Esophagus muscularis mucosa (tissue), 3 donors: Measurements from ENCODE around the gene PTGFRN.

Experiments used
- POLR2A ChIP-seq: fragments of 450-650 bp; IDR thresholded peaks from one replicate; pipeline ENCODE4 v1.6.1; 2017; ENCODE audit warnings: antibody characterized with exemption, moderate library complexity, mild to moderate bottlenecking, low read depth
- POLR2AphosphoS5 ChIP-seq, 2 donors: sonication (generic); formaldehyde crosslinking; IDR thresholded peaks; one replicate each; pipeline ENCODE4 v1.6.1; 2017; ENCODE audit warnings: antibody characterized with exemption in 2 of 2
- TF ChIP-seq, protein P1 (sequence below), 3 experiments: fragments of 200-600 bp in 2 of 3; fragments of 450-650 bp in 1 of 3; sonication (generic) in 2 of 3; IDR thresholded peaks; one replicate each; pipeline ENCODE4 v1.5.1; 2017 to 2019; ENCODE audit warnings: antibody characterized with exemption in 3 of 3, mild to moderate bottlenecking in 2 of 3, moderate library complexity in 1 of 3

DNA sequence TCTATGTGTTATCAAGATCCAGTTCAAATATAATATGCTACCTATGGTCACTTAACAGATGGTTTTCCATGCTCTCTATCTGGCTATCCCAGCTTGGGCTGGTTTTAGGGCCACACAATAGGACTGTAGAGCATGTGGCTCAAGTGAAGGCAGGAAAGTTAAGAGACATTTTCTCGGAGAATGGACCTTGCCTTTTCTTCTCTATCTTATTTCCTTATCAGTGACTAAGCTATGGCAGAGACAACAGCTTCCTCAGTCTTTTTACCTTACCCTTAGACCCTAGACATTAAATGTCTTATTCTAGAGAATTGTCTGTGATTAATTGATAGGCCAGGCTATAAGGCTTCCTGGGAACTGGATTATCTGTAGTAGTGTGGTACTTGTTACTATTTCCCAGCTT, 120.0 kb downstream of the PTGFRN start:
- TF ChIP-seq, protein P1, sequence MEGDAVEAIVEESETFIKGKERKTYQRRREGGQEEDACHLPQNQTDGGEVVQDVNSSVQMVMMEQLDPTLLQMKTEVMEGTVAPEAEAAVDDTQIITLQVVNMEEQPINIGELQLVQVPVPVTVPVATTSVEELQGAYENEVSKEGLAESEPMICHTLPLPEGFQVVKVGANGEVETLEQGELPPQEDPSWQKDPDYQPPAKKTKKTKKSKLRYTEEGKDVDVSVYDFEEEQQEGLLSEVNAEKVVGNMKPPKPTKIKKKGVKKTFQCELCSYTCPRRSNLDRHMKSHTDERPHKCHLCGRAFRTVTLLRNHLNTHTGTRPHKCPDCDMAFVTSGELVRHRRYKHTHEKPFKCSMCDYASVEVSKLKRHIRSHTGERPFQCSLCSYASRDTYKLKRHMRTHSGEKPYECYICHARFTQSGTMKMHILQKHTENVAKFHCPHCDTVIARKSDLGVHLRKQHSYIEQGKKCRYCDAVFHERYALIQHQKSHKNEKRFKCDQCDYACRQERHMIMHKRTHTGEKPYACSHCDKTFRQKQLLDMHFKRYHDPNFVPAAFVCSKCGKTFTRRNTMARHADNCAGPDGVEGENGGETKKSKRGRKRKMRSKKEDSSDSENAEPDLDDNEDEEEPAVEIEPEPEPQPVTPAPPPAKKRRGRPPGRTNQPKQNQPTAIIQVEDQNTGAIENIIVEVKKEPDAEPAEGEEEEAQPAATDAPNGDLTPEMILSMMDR (IDR thresholded peaks at IDR 0.05), result no peak
- TF ChIP-seq POLR2A (no peak), POLR2AphosphoS5 (IDR thresholded peaks at IDR 0.05) (no peak)
